HFF-Myc (cell line): Measurements from ENCODE around the gene AKAP10.
A peak's percentile ranks its signal among the peaks of the same experiment; 100 is the strongest.

ENCODE experiments used
- DNase-seq: peaks from one replicate; pipeline ENCODE4 v3.0.0-alpha.2; 2011; ENCODE audit warnings: low read depth; ENCODE audit errors: extremely low read depth
- H3K4me3 ChIP-seq: replicated peaks from 2 replicates; pipeline ENCODE4 v1.5.1; 2011; ENCODE audit warnings: low read depth, mild to moderate bottlenecking, control low read depth, low read length
- CTCF ChIP-seq: IDR thresholded peaks from 2 replicates; pipeline ENCODE4 v1.5.1; 2012; ENCODE audit warnings: mild to moderate bottlenecking, low read depth, low read length, control low read depth; ENCODE audit errors: missing control alignments

The AKAP10 gene

GRCh38 chr17:19991252-19991885, 13.7 kb upstream of the AKAP10 start:
- DNase-seq: no peak
- H3K4me3 ChIP-seq: no peak overlapping the region
- TF ChIP-seq CTCF: no peak

- DNase-seq: no peak
- no peak overlapping the region for H3K4me3 ChIP-seq
- TF ChIP-seq CTCF: no peak
Measured at GRCh38 chr17:19987897-19988296, 10.3 kb upstream of the AKAP10 start.

- TF ChIP-seq CTCF: no peak
- no peak for DNase-seq
- H3K4me3 ChIP-seq: no peak overlapping the region
Measured at GRCh38 chr17:19986941-19987861, 9.6 kb upstream of the AKAP10 start.

- no peak for TF ChIP-seq CTCF
- no peak for DNase-seq
- H3K4me3 ChIP-seq: no peak overlapping the region
Measured at GRCh38 chr17:19979917-19980770, 2.5 kb upstream of the AKAP10 start.

GRCh38 chr17:19978805-19979211, 1.2 kb upstream of the AKAP10 start:
- no peak for TF ChIP-seq CTCF
- DNase-seq: no peak
- H3K4me3 ChIP-seq: no peak overlapping the region

- DNase-seq: no peak
- TF ChIP-seq CTCF: no peak
- H3K4me3 ChIP-seq: peak overlapping the region; percentile 93
Measured at GRCh38 chr17:19978209-19978802, 678 bp upstream of the AKAP10 start.
